ENCODE results near the gene CHRNB1.
"Not testable (repeated sequence)": the region's sequence is repeated elsewhere in the genome, so short reads cannot be mapped to it uniquely, and the experiment has no call there.

The CHRNB1 gene

DNA sequence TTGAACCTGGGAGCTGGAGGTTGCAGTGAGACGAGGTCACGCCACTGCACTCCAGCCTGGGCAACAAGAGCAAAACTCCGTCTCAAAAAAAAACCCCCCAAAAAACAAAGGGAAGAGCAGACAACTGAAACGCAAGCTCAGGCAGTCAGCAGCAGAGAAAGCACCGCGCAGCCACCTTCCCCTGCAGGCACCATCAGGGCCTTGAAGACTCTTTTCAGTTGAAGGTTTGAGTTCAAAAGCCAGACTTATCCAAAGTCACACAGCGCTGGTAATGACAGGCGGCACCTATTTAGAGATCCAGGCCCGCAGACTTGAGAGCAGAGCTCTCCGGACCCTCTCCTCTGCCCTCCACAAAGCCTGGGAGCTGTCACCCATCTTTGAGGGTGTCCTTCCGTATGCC, 23.4 kb downstream of the CHRNB1 start:
- DNase-seq (ENCODE audit: low read depth) = no peak

DNA sequence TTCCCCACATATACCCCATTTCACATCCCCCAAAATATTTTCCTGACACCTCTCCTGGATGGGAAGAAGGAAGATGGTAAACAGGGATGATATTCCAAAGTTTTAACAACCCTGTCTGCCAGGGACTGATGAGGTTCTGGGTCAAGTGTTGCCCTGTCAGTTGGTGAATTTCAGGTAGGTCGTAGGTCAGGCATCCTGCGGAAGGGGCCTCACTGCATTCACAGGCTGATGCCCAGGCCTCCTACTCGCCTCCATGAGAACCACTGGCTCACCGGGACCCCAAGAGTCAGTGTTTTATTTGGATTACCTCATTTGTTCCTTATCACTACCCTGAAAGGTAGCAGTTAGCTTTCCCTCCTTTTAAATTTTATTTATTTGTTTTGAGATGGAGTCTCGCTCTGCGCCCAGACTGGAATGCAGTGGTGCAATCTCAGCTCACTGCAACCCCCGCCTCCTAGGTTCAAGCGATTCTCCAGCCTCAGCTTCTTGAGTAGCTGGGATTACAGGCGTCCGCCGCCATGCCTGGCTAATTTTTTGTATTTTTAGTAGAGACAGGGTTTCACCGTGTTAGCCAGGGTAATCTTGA, 24.0 kb downstream of the CHRNB1 start:
- DNase-seq (ENCODE audit: low read depth) = no peak

GRCh38 chr17:7469843-7470242, 25.0 kb downstream of the CHRNB1 start:
- not testable (repeated sequence) for DNase-seq (ENCODE audit: low read depth)

DNA sequence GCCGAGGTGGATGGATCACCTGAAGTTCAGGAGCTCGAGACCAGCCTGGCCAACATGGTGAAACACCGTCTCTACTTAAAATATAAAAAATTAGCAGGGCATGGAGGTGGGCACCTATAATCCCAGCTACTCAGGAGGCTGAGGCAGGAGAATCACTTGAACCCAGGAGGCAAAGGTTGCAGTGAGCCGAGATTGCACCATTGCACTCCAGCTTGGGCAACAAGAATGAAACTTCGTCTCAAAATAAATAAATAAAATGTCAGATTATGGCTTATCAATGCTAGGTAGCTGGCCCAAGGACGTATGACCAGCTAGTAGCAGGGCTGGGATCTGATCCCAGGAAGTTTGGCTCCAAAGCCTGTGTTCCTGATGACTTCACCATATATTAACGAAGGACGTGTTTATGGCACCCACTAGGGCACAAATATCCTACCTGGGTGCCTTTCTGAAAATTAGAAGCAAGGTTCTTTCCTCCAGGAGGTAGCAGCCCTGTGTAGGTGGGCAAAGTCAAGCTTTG, 25.7 kb downstream of the CHRNB1 start:
- not testable (repeated sequence) for DNase-seq (ENCODE audit: low read depth)

DNA sequence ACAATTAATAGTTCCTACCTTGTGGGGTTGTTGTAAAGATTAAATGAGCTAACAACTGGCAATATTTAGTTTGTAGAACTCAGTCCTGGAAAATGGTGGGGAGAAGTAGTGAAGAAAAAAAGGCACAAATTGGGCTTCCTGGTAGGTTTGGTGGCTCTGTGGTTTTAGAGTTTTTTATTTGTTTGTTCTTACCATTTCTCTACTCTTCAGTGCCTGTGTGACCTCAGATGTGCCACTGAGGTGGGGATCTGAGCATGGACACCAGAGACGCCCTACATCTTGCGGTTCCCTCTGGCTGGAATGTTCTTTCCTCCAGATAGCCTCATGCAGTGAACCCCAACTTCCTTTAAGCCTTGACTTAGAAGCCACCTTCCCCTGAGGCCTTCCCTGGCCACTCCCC, 26.9 kb downstream of the CHRNB1 start:
- DNase-seq (ENCODE audit: low read depth) = no peak

- DNase-seq (ENCODE audit: low read depth) = not testable (repeated sequence)
Observed at GRCh38 chr17:7474767-7475166, 29.9 kb downstream of the CHRNB1 start.

DNA sequence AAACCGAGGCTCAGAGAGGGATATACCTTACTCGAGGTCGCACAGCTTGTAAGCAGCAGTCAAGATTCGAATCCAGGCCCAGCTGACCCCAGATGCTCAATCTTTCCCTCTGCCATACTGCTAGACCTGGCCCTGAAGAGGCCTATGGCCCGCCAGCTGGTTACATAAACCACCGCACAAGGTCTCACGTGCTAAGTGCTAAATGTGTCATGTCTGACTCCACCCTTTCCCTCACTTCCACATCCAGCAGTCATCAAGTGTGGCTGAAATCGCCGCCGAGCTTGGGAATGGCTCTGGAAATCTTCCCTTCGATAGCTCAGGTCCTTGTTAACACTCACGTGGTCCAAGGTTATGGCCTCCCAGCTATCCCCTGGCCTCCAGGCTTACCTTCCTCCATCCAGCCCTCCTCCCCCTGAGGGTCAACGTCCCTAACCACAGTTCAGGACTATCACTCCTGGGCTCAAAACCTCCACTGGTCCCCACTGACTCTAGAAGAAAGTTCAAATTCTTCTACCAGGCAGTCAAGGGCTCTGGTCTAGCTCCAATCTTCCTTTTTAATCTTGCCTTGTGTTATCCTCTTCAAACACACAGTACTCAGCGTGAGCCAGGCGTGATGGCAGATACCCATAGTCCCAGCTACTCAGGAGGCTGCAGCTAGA, 31.0 kb downstream of the CHRNB1 start:
- no peak for DNase-seq (ENCODE audit: low read depth)

DNA sequence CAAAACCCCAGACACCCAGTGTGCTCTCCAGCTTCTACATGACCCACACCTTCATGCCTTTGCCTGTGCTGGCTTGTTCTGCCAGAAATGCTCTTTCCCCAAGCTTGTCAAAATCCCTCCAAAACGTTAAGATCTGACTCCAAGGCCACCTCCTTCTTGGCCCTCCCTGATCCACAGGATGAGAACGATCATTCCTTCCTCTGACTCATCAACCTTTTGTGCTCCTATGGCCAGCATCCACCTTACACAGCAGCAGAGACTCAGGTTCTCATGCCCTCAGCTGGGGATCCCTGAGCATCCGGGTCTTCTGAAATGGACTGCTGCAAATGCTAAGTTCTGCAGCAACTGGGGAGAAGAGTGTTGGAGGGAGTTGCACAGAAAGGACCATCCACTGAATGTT, 31.6 kb downstream of the CHRNB1 start:
- peak; percentile 65 for DNase-seq (ENCODE audit: low read depth)

DNA sequence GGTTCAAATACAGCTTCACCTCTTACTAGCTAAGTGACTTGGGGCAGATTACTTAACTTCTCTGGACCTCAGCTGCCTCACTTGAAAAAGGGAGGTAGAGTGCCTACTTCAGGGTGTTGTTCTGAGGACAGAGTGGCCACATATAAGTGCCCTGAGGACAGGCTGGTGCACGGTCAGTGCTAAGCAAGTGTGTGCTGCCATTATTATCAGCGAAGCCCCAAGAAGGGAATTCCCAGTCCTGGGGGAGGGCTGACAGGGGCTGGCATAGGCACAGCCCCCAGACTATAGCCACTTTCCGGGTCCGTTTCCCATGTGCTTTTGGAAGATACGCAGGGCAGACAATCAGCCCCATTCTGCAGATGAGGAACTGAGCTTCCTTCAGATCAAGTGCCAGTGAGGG, 32.1 kb downstream of the CHRNB1 start:
- DNase-seq (ENCODE audit: low read depth) = no peak

- DNase-seq (ENCODE audit: low read depth) = peak; percentile 86
Observed at GRCh38 chr17:7477392-7478275, 32.8 kb downstream of the CHRNB1 start.

- DNase-seq (ENCODE audit: low read depth) = peak; percentile 37
Observed at GRCh38 chr17:7478276-7479212, 33.7 kb downstream of the CHRNB1 start.

DNA sequence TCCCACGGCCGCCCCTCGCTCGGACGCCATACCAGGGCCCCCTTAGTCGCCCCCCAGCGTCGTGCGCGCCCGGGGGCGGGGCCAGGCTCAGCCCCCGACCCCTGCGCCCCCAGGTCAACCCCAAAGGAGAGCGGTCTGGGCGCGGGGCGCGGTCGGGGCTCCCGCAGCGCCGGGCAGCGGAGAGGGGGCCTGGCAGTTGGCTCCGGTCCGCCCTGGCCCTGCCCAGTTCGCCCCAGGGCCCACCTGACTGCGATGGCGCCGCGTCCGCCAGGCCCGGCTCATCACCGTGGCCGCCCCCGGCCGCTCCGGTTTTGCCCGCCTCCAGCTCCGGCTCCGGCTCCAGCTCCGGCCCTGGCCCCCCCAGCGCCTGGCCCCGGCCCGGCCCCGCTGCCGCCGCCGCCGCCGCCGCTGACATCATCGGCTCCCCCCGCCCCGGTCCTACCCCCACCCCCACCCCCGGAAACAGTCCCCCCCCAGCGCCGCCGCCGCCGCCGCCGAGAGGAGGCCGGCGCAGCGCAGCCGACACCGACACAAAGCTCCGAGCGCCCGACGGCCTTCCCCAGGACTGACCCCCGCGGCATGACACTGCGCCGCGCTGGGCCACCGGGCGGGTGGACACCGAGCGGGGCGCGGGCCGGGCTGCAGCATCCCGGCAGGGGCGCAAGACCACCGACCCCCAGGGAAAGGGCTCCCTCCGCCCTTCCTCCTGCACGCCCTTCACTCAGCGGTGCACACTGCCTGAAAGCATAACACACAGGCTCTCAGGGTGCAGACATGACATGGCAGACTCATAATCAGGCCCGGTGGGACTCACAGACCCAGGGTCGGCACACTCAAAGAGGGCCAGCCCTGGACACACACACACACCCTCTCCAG, 34.6 kb downstream of the CHRNB1 start, which contains the start of gene ZBTB4:
ZBTB4 (minus strand) TSS at position 419 of the 876 bp plus-strand sequence. CDS start 12,830 bp downstream, outside the sequence.
- DNase-seq (ENCODE audit: low read depth) = peak; percentile 44

GRCh38 chr17:7480089-7480384, 35.2 kb downstream of the CHRNB1 start:
- no peak for DNase-seq (ENCODE audit: low read depth)

GRCh38 chr17:7481275-7481674, 36.4 kb downstream of the CHRNB1 start, which contains the start of gene SLC35G6:
Gene SLC35G6 (plus strand): TSS chr17:7481446. CDS start chr17:7481517, 71 bp downstream.
- DNase-seq (ENCODE audit: low read depth) = not testable (repeated sequence)

DNA sequence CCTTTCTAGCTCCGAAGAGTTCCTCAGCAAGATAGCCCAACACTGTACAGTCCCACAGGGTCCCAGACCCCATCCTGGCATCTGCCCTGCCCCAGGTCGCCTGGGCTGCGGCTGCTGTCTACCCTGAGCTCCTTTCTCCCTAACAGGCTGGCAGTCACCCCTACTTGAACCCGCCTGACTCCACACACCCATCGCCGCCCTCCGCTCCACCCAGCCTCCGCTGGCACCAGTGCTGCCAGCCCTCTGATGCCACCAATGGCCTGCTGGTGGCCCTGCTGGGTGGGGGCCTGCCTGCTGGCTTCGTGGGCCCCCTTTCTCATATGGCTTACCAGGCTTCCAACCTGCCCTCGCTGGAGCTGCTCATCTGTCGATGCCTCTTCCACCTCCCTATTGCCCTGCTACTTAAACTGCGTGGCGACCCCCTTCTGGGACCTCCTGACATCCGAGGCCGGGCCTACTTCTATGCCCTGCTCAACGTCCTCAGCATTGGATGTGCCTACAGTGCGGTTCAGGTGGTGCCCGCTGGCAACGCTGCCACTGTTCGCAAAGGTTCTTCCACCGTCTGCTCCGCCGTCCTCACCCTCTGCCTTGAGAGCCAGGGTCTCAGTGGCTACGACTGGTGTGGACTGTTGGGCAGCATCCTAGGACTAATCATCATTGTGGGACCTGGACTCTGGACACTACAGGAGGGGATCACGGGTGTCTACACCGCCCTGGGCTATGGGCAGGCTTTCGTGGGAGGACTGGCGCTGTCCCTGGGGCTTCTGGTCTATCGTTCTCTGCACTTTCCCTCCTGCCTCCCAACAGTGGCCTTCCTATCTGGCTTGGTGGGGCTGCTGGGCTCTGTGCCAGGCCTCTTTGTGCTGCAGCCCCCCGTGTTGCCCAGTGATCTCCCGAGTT, 37.2 kb downstream of the CHRNB1 start:
- DNase-seq (ENCODE audit: low read depth) = not testable (repeated sequence)

- DNase-seq (ENCODE audit: low read depth) = not testable (repeated sequence)
Observed at GRCh38 chr17:7482742-7483088, 37.9 kb downstream of the CHRNB1 start.

GRCh38 chr17:7483255-7484066, 38.6 kb downstream of the CHRNB1 start:
- peak; percentile 93 for DNase-seq (ENCODE audit: low read depth)

DNA sequence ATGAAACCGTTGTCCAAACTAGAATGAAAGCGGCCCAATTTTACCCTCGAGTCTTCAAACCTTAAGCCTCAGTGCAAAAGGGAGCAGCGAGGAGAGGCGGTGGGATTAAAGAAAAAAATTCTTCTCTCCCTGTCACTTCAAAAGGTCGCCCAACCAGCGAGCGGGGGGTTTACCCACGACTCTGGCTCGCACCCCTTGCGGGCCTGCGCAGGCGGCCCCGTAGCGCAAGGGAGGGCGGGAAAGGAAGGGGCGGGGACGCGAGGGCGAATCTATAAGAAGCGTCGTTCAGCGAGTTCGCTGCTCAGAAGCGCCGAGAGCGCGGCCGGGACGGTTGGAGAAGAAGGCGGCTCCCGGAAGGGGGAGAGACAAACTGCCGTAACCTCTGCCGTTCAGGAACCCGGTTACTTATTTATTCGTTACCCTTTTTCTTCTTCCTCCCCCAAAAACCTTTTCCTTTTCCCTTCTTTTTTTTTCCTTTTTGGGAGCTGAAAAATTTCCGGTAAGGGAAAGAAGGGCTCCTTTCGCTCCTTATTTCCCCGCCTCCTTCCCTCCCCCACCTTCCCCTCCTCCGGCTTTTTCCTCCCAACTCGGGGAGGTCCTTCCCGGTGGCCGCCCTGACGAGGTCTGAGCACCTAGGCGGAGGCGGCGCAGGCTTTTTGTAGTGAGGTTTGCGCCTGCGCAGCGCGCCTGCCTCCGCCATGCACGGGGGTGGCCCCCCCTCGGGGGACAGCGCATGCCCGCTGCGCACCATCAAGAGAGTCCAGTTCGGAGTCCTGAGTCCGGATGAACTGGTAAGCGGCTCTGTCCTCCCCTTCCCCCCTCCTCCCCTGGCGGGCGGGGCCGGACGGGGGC, 39.4 kb downstream of the CHRNB1 start, which contains the start of gene POLR2A:
POLR2A (plus strand) TSS at position 300 of the 852 bp plus-strand sequence.
- DNase-seq (ENCODE audit: low read depth) = peak; percentile 98

Measured in iris pigment epithelial cell (primary cell).